IMR-90 (cell line): ENCODE measurements around the gene TBX20. TPM values are rescaled to one million over a fixed set of nuclear protein-coding genes. Genes with fewer than 3 reads are reported as not detected.
"Not testable (repeated sequence)": the region's sequence is repeated elsewhere in the genome, so short reads cannot be mapped to it uniquely, and the experiment has no call there.

Experiments used
- ATAC-seq: fragments of 200-7000 bp; cut with Tn5 transposase; 2 replicates; pipeline ENCODE4 v1.9.1; 2020; ENCODE audit warnings: low read depth, mild to moderate bottlenecking, moderate library complexity
- BruUV-seq: library from RNA; stranded (reverse); fragments of 400-500 nt; replicated peaks from 2 replicates; lab custom pipeline; 2021; lab: Mats Ljungman, UMichigan
- CTCF ChIA-PET: fragments of 300-600 bp; formaldehyde crosslinking; extraction: SDS; loops from one replicate; lab custom pipeline; 2021; ENCODE audit warnings: antibody characterized with exemption; lab: Yijun Ruan, JAX
- POLR2A ChIA-PET: fragments of 300-600 bp; sonication (Branson Sonifier 250); formaldehyde crosslinking; loops from one replicate; lab custom pipeline; 2022; ENCODE audit warnings: antibody characterized with exemption; ENCODE audit not compliant: unreplicated experiment; lab: Charles Lee
- DNase-seq: peaks from one replicate; pipeline ENCODE4 v3.0.0; 2013
- H2AFZ ChIP-seq: replicated peaks from 2 replicates; pipeline ENCODE3; 2013; ENCODE audit warnings: low read length, mild to moderate bottlenecking; ENCODE audit not compliant: poor library complexity
- H2AK5ac ChIP-seq: 2 replicates; pipeline ENCODE4 v1.6.1; 2013; ENCODE audit warnings: low read depth, low read length, inconsistent platforms
- H2AK9ac ChIP-seq: replicated peaks from 2 replicates; pipeline ENCODE3; 2013; ENCODE audit warnings: mild to moderate bottlenecking, low read depth, low read length, moderate library complexity; ENCODE audit not compliant: poor library complexity
- H2BK120ac ChIP-seq: 2 replicates; pipeline ENCODE4 v1.6.1; 2013; ENCODE audit warnings: low read depth, low read length, inconsistent platforms
- H2BK15ac ChIP-seq: 3 replicates; pipeline ENCODE4 v1.6.1; 2013; ENCODE audit warnings: low read depth, low read length, inconsistent platforms
- H2BK20ac ChIP-seq: 2 replicates; pipeline ENCODE4 v1.6.1; 2013; ENCODE audit warnings: low read depth, mild to moderate bottlenecking, inconsistent platforms, low read length, moderate library complexity
- H2BK5ac ChIP-seq: 2 replicates; pipeline ENCODE4 v1.6.1; 2013; ENCODE audit warnings: mild to moderate bottlenecking, low read depth, low read length, inconsistent platforms; ENCODE audit not compliant: poor library complexity, severe bottlenecking
- H3K14ac ChIP-seq: replicated peaks from 2 replicates; pipeline ENCODE4 v1.6.1; 2013; ENCODE audit warnings: low read depth, low read length, inconsistent platforms
- H3K18ac ChIP-seq: 2 replicates; pipeline ENCODE4 v1.6.1; 2013; ENCODE audit warnings: low read depth, low read length, control low read depth
- H3K23ac ChIP-seq: 2 replicates; pipeline ENCODE4 v1.6.1; 2013; ENCODE audit warnings: low read depth, low read length, inconsistent platforms
- H3K27ac ChIP-seq: 2 replicates; pipeline ENCODE4 v1.5.1; 2013; ENCODE audit warnings: mild to moderate bottlenecking, control low read depth, low read length; ENCODE audit not compliant: insufficient read depth
- H3K27me3 ChIP-seq: 2 replicates; pipeline ENCODE4 v1.6.1; 2013; ENCODE audit warnings: low read length; ENCODE audit not compliant: control insufficient read depth, insufficient read depth
- H3K36me3 ChIP-seq: 2 replicates; pipeline ENCODE4 v1.6.1; 2013; ENCODE audit warnings: low read length, mixed read lengths; ENCODE audit not compliant: control insufficient read depth, insufficient read depth
- H3K4ac ChIP-seq: 2 replicates; pipeline ENCODE4 v1.6.1; 2013; ENCODE audit warnings: low read depth, low read length, inconsistent platforms
- H3K4me1 ChIP-seq: 2 replicates; pipeline ENCODE4 v1.6.1; 2013; ENCODE audit warnings: low read length, mixed read lengths; ENCODE audit not compliant: control insufficient read depth, insufficient read depth
- H3K4me2 ChIP-seq: 2 replicates; pipeline ENCODE4 v1.6.1; 2013; ENCODE audit warnings: low read depth, mild to moderate bottlenecking, control low read depth, low read length, moderate library complexity
- H3K4me3 ChIP-seq: 2 replicates; pipeline ENCODE4 v1.5.1; 2013; ENCODE audit warnings: low read depth, mild to moderate bottlenecking, control low read depth, low read length, moderate library complexity; ENCODE audit not compliant: insufficient read depth
- H3K56ac ChIP-seq: 2 replicates; pipeline ENCODE4 v1.6.1; 2013; ENCODE audit warnings: low read length, inconsistent platforms; ENCODE audit not compliant: insufficient read depth; ENCODE audit errors: extremely low read depth
- H3K79me1 ChIP-seq, 2 experiments: 2 replicates each; pipeline ENCODE4 v1.6.1; 2013; ENCODE audit warnings: low read length in 2 of 2, inconsistent platforms in 1 of 2, low read depth in 1 of 2
- H3K9ac ChIP-seq: 2 replicates; pipeline ENCODE4 v1.6.1; 2013; ENCODE audit warnings: low read depth, low read length, control low read depth
- H3K9me1 ChIP-seq: 2 replicates; pipeline ENCODE4 v1.6.1; 2013; ENCODE audit warnings: low read length, inconsistent platforms; ENCODE audit not compliant: insufficient read depth
- H3K9me3 ChIP-seq: 2 replicates; pipeline ENCODE4 v1.6.1; 2013; ENCODE audit warnings: low read length; ENCODE audit not compliant: control insufficient read depth, insufficient read depth
- H4K20me1 ChIP-seq: 2 replicates; pipeline ENCODE4 v1.6.1; 2013; ENCODE audit warnings: low read length, inconsistent platforms; ENCODE audit not compliant: insufficient read depth
- H4K5ac ChIP-seq: 2 replicates; pipeline ENCODE4 v1.6.1; 2013; ENCODE audit warnings: mild to moderate bottlenecking, low read depth, low read length, control low read depth
- H4K8ac ChIP-seq, 2 experiments: 2 replicates each; pipeline ENCODE4 v1.6.1; 2013; ENCODE audit warnings: low read depth in 2 of 2, low read length in 2 of 2, control low read depth in 1 of 2, inconsistent platforms in 1 of 2
- H4K91ac ChIP-seq: 2 replicates; pipeline ENCODE4 v1.6.1; 2013; ENCODE audit warnings: low read depth, low read length, inconsistent platforms; ENCODE audit not compliant: insufficient read depth
- WGBS, 2 experiments: methylation state at CpG; one replicate each; pipeline versions ENCODE4 v1.1.5 to v1.1.7; 2013; ENCODE audit warnings: missing lambda C conversion rate in 2 of 2; ENCODE audit not compliant: insufficient read length in 1 of 2; ENCODE audit errors: extremely low coverage in 2 of 2; 5-methylcytosine and 5-hydroxymethylcytosine counted together
- dilution Hi-C: fragments of 300-500 bp; cut with HindIII; formaldehyde crosslinking; loops from one replicate; pipeline ENCODE4 v1.14.3; 2018; ENCODE audit warnings: low sequenced_read_pairs; ENCODE audit not compliant: unreplicated experiment
- in situ Hi-C: fragments of 300-500 bp; cut with MboI; formaldehyde crosslinking; loops from 3 replicates; pipeline ENCODE4 v1.14.3; 2019; ENCODE audit warnings: low sequenced_read_pairs, inconsistent platforms, mixed read lengths
- intact Hi-C: fragments of 100-400 bp; cut with micrococcal nuclease; formaldehyde crosslinking; loops from 2 replicates; pipeline ENCODE4 v1.10.0; 2022
- polyA plus RNA-seq, 3 experiments: library from polyadenylated mRNA; depleted of rRNA; stranded (reverse); fragments of >200 nt; gene quantifications; 2 replicates each; pipeline ENCODE4 v1.2.3, GENCODE V29; 2012; ENCODE audit warnings: low replicate concordance in 1 of 3
- total RNA-seq: library from RNA; depleted of rRNA; stranded (reverse); fragments of >200 nt; gene quantifications from 2 replicates; pipeline ENCODE4 v1.2.3, GENCODE V29; 2012

The TBX20 gene
- total and polyA plus RNA-seq, 2 of the 4 experiments (the other 2 are of a cell fraction): 0.15 to 0.36 TPM

GRCh38 chr7:35202353-35202752 lies 51.5 kb downstream of the TBX20 start:
- H4K91ac ChIP-seq, H3K23ac ChIP-seq, H3K4ac ChIP-seq, DNase-seq, H2BK120ac ChIP-seq, POLR2A ChIA-PET, H3K4me2 ChIP-seq, H3K14ac ChIP-seq, H4K20me1 ChIP-seq, H2AK5ac ChIP-seq, H3K4me1 ChIP-seq, H2BK15ac ChIP-seq, H3K27me3 ChIP-seq, H3K27ac ChIP-seq, H2AK9ac ChIP-seq, H3K9me3 ChIP-seq, H3K56ac ChIP-seq, H2BK20ac ChIP-seq, H2AFZ ChIP-seq, H4K8ac ChIP-seq, H3K36me3 ChIP-seq, ATAC-seq, H3K18ac ChIP-seq, in situ Hi-C loops, H2BK5ac ChIP-seq, BruUV-seq, H3K4me3 ChIP-seq, CTCF ChIA-PET, intact Hi-C loops, H3K9me1 ChIP-seq, H3K9ac ChIP-seq, dilution Hi-C loops, H4K5ac ChIP-seq, H3K79me1 ChIP-seq: not testable (repeated sequence)
- no CpG with 5 or more reads among the region's 6 CpGs for WGBS, 2 experiments

GRCh38 chr7:35200170-35200569 lies 53.7 kb downstream of the TBX20 start:
- H2BK120ac ChIP-seq, H4K5ac ChIP-seq, DNase-seq, H2BK20ac ChIP-seq, H3K9ac ChIP-seq, CTCF ChIA-PET, intact Hi-C loops, H3K56ac ChIP-seq, H3K27me3 ChIP-seq, BruUV-seq, H3K27ac ChIP-seq, H4K8ac ChIP-seq, H2BK15ac ChIP-seq, H2AFZ ChIP-seq, H3K14ac ChIP-seq, H3K9me3 ChIP-seq, H3K4me3 ChIP-seq, H2AK5ac ChIP-seq, H3K36me3 ChIP-seq, H2BK5ac ChIP-seq, H3K4me2 ChIP-seq, H3K4ac ChIP-seq, H2AK9ac ChIP-seq, H4K91ac ChIP-seq, POLR2A ChIA-PET, H3K4me1 ChIP-seq, H3K18ac ChIP-seq, H3K9me1 ChIP-seq, H3K23ac ChIP-seq, H3K79me1 ChIP-seq, H4K20me1 ChIP-seq, dilution Hi-C loops, ATAC-seq, in situ Hi-C loops: not testable (repeated sequence)
- WGBS, 2 experiments: no CpG with 5 or more reads among the region's 2 CpGs
